Endothelial cell of umbilical vein (primary cell): ENCODE data around the gene PIK3R2. TPM values are rescaled to one million over a fixed set of nuclear protein-coding genes. Genes with fewer than 3 reads are reported as not detected.

Source experiments
- BruUV-seq: library from RNA; stranded (reverse); fragments of 400-500 nt; replicated peaks from 2 replicates; lab custom pipeline; 2021; lab: Mats Ljungman, UMichigan
- CTCF ChIA-PET: fragments of 300-600, 350-600 bp; sonication (Branson Sonifier 250); formaldehyde crosslinking; loops from one replicate; lab custom pipeline; 2021; ENCODE audit warnings: antibody characterized with exemption, inconsistent platforms; lab: Charles Lee
- POLR2A ChIA-PET: fragments of 300-600, 350-600 bp; sonication (Branson Sonifier 250); formaldehyde crosslinking; loops from one replicate; lab custom pipeline; 2021; ENCODE audit warnings: antibody characterized with exemption, inconsistent platforms; lab: Charles Lee
- DNase-seq: peaks from one replicate; pipeline ENCODE4 v3.0.0-alpha.2; 2011; ENCODE audit warnings: low read depth, low spot score
- FAIRE-seq: peaks from 2 replicates; lab custom pipeline; 2011; peaks lifted over from hg19 to GRCh38; lab: Jason Lieb, UNC
- H2AFZ ChIP-seq: 2 replicates; pipeline ENCODE4 v1.6.0; 2012; ENCODE audit warnings: low read depth, low read length, control low read depth, inconsistent platforms
- H3K27ac ChIP-seq: 2 replicates; pipeline ENCODE4 v1.5.1; 2011; ENCODE audit warnings: low read depth, mild to moderate bottlenecking, control low read depth, low read length, moderate library complexity; ENCODE audit not compliant: insufficient read depth
- H3K27me3 ChIP-seq, 2 experiments: 2 replicates each; pipeline versions ENCODE4 v1.6.0 to v1.6.1; 2011; ENCODE audit warnings: low read length in 2 of 2, mixed read lengths in 1 of 2; ENCODE audit not compliant: control insufficient read depth in 2 of 2, insufficient read depth in 2 of 2
- H3K36me3 ChIP-seq, 2 experiments: 2 replicates in 1 of 2; 3 replicates in 1 of 2; pipeline ENCODE4 v1.5.1; 2011; ENCODE audit warnings: low read length in 2 of 2, mild to moderate bottlenecking in 1 of 2, moderate library complexity in 1 of 2; ENCODE audit not compliant: control insufficient read depth in 2 of 2, insufficient read depth in 2 of 2; ENCODE audit errors: extremely low read depth in 1 of 2
- H3K4me1 ChIP-seq: 3 replicates; pipeline ENCODE4 v1.5.1; 2011; ENCODE audit warnings: mild to moderate bottlenecking, low read length; ENCODE audit not compliant: control insufficient read depth, insufficient read depth; ENCODE audit errors: extremely low read depth
- H3K4me2 ChIP-seq: 2 replicates; pipeline ENCODE4 v1.6.1; 2011; ENCODE audit warnings: low read length, control low read depth, mixed read lengths; ENCODE audit not compliant: insufficient read depth
- H3K4me3 ChIP-seq, 3 experiments: fragments of 200-600 bp in 1 of 3; sonication (generic), shearing (Covaris generic) in 1 of 3; replicated peaks in 1 of 3; 2 replicates each; pipeline ENCODE4 v1.5.1; 2011 to 2016; ENCODE audit warnings: control low read depth in 3 of 3, low read length in 3 of 3, mild to moderate bottlenecking in 2 of 3, inconsistent platforms in 1 of 3, low read depth in 1 of 3, moderate library complexity in 1 of 3; ENCODE audit not compliant: insufficient read depth in 1 of 3
- H3K79me2 ChIP-seq: 2 replicates; pipeline ENCODE4 v1.6.0; 2012; ENCODE audit warnings: low read length, inconsistent platforms; ENCODE audit not compliant: control insufficient read depth, insufficient read depth
- H3K9ac ChIP-seq: replicated peaks from 2 replicates; pipeline ENCODE3; 2011; ENCODE audit warnings: low read length, control low read depth; ENCODE audit not compliant: insufficient read depth; ENCODE audit errors: extremely low read depth
- H3K9me1 ChIP-seq: replicated peaks from 3 replicates; pipeline ENCODE4 v1.6.0; 2011; ENCODE audit warnings: mild to moderate bottlenecking, low read length; ENCODE audit not compliant: control insufficient read depth, insufficient read depth; ENCODE audit errors: extremely low read depth
- H3K9me3 ChIP-seq: replicated peaks from 2 replicates; pipeline ENCODE4 v1.5.1; 2012; ENCODE audit warnings: low read length, inconsistent platforms; ENCODE audit not compliant: control insufficient read depth, insufficient read depth
- H4K20me1 ChIP-seq: replicated peaks from 2 replicates; pipeline ENCODE3; 2011; ENCODE audit warnings: mild to moderate bottlenecking, low read length; ENCODE audit not compliant: control insufficient read depth, insufficient read depth; ENCODE audit errors: extremely low read depth
- EZH2 ChIP-seq: IDR thresholded peaks from 2 replicates; pipeline ENCODE4 v1.6.1; 2012; ENCODE audit warnings: borderline replicate concordance, low read depth, mild to moderate bottlenecking, moderate library complexity, low read length, inconsistent platforms; ENCODE audit not compliant: severe bottlenecking
- GATA2 ChIP-seq: IDR thresholded peaks from 2 replicates; pipeline ENCODE4 v1.7.0; 2011; ENCODE audit warnings: low read depth, mild to moderate bottlenecking, moderate library complexity, mixed read lengths, low read length; ENCODE audit not compliant: insufficient read length, insufficient read depth
- JUN ChIP-seq: IDR thresholded peaks from 2 replicates; pipeline ENCODE4 v1.6.1; 2011; ENCODE audit warnings: borderline replicate concordance, low read depth; ENCODE audit not compliant: insufficient read length, insufficient read depth
- MAX ChIP-seq: IDR thresholded peaks from 2 replicates; pipeline ENCODE4 v1.6.1; 2011; ENCODE audit not compliant: insufficient read depth, insufficient read length
- MYC ChIP-seq: IDR thresholded peaks from one replicate; pipeline ENCODE4 v1.6.1; 2011; ENCODE audit warnings: mild to moderate bottlenecking, low read depth, low read length
- POLR2A ChIP-seq: IDR thresholded peaks from 2 replicates; pipeline ENCODE4 v1.6.1; 2012; ENCODE audit warnings: low read depth, mild to moderate bottlenecking, control low read depth, low read length
- POLR2AphosphoS5 ChIP-seq: IDR thresholded peaks from 2 replicates; pipeline ENCODE4 v1.6.1; 2012; ENCODE audit warnings: low read depth, mild to moderate bottlenecking, control low read depth, low read length, moderate library complexity; ENCODE audit not compliant: insufficient read depth
- dilution Hi-C: fragments of 300-500 bp; cut with MboI; formaldehyde crosslinking; loops from one replicate; pipeline ENCODE4 v1.15.0; 2019; ENCODE audit warnings: low sequenced_read_pairs; ENCODE audit not compliant: extremely low pct_ligation_motif_present
- intact Hi-C: fragments of 100-400 bp; cut with micrococcal nuclease; formaldehyde crosslinking; loops from one replicate; pipeline ENCODE4 v1.10.0; 2022
- polyA plus RNA-seq, 4 experiments: library from polyadenylated mRNA; depleted of rRNA in 3 of 4; stranded (reverse) in 3 of 4; unstranded in 1 of 4; fragments of >200 nt; gene quantifications; 2 replicates each; pipeline versions ENCODE4 v1.2.1 to v1.2.3, GENCODE V29; 2011 to 2012; ENCODE audit warnings: missing spikeins in 1 of 4
- total RNA-seq: library from RNA; stranded (reverse); gene quantifications from 2 replicates; pipeline ENCODE4 v1.2.3, GENCODE V29; 2021
- TF ChIP-seq, protein P1 (sequence below), 2 donors: IDR thresholded peaks; 1 replicate in 1 of 2; 2 replicates in 1 of 2; pipeline ENCODE4 v1.5.1; 2011; ENCODE audit warnings: low read length in 2 of 2, mild to moderate bottlenecking in 2 of 2, moderate library complexity in 2 of 2, control low read depth in 1 of 2, inconsistent platforms in 1 of 2, low read depth in 1 of 2; ENCODE audit not compliant: insufficient read depth in 1 of 2; ENCODE audit errors: extremely low read depth in 1 of 2

PIK3R2 gene
- total and polyA plus RNA-seq, 2 donors (not counting 3 experiments of a cell fraction or from before 2014, with no cell fraction given): 8.1 to 15.2 TPM

DNA sequence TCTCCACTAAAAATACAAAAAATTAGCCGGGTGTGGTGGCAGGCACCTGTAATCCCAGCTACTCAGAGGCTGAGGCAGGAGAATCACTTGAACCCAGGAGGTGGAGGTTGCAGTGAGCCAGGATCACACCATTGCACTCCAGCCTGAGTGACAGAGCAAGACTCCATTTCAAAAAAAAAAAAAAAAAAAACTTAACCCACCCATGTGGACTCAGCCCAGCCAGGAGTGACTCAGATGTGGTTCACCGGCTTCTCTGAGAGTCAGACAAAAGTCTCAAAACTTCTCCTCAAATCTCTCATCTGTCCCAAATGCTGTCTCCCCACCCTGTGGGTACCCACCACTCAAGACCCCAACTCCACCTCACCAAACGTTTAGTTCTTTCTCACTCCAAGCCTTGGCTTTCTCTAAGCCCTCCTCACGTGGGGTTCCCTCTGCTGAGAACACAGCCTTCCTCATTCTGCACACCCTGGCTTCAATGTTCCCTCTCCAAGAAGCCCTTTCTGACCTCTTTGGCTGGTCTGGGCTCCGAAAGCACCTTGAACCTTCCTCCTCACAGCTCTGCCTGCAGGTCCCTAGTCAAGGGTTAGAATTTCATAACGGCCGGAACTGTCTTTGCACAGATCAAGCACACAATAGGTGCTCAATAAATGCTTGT is 61.9 kb downstream of the PIK3R2 start:
- Histone ChIP-seq H4K20me1 (no peaks in the 10 kb centered on the region), H3K79me2 (no peaks in the 10 kb centered on the region), H3K4me2 (no peak overlapping the region), H3K9me1 (no peaks in the 10 kb centered on the region), H3K27ac (no peak overlapping the region), H2AFZ (no peak overlapping the region), H3K36me3 (no peaks in the 10 kb centered on the region), H3K4me1 (no peaks in the 10 kb centered on the region), H3K4me3 (no peak overlapping the region), H3K9ac (no peak overlapping the region), H3K27me3 (no peaks in the 10 kb centered on the region), H3K9me3 (no peaks in the 10 kb centered on the region)
- BruUV-seq: no TSS peak
- dilution Hi-C loops (no loop called here), intact Hi-C loops (no loop called here)
- ChIA-PET POLR2A (interaction anchor here (0.7 kb wide), 1 partner anchor 1001 kb away, joined by 3 read pairs; no protein-coding TSS in a partner anchor), CTCF (interaction anchor here (1.1 to 1.5 kb wide), 2 partner anchors 37 kb away, joined by 3 read pairs; no protein-coding TSS in a partner anchor)
- no peak for TF ChIP-seq GATA2
- TF ChIP-seq JUN: no peak
- no peak for TF ChIP-seq MYC
- TF ChIP-seq, protein P1, sequence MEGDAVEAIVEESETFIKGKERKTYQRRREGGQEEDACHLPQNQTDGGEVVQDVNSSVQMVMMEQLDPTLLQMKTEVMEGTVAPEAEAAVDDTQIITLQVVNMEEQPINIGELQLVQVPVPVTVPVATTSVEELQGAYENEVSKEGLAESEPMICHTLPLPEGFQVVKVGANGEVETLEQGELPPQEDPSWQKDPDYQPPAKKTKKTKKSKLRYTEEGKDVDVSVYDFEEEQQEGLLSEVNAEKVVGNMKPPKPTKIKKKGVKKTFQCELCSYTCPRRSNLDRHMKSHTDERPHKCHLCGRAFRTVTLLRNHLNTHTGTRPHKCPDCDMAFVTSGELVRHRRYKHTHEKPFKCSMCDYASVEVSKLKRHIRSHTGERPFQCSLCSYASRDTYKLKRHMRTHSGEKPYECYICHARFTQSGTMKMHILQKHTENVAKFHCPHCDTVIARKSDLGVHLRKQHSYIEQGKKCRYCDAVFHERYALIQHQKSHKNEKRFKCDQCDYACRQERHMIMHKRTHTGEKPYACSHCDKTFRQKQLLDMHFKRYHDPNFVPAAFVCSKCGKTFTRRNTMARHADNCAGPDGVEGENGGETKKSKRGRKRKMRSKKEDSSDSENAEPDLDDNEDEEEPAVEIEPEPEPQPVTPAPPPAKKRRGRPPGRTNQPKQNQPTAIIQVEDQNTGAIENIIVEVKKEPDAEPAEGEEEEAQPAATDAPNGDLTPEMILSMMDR (IDR thresholded peaks at IDR 0.05; ENCODE audit: extremely low read depth in 1 of 2, insufficient read depth in 1 of 2, low read depth in 1 of 2, low read length in 2 of 2): no peak
- no peak for TF ChIP-seq POLR2AphosphoS5
- no peak for TF ChIP-seq EZH2
- no peak for TF ChIP-seq MAX
- no peak for TF ChIP-seq POLR2A
- no peak for FAIRE-seq
- no peak for DNase-seq
